Dermis microvascular lymphatic vessel endothelial cell (primary cell): Measurements from ENCODE around the gene KCTD15. TPM values are rescaled to one million over a fixed set of nuclear protein-coding genes. Genes with fewer than 3 reads are reported as not detected.

Experiments
- DNase-seq, 2 donors: peaks; one replicate each; pipeline versions ENCODE4 v3.0.0 to v3.0.0-alpha.2; 2010; ENCODE audit warnings: low read depth in 2 of 2
- total RNA-seq: library from RNA; depleted of rRNA; stranded (reverse); fragments of >200 nt; gene quantifications from 2 replicates; pipeline ENCODE4 v1.2.1, GENCODE V29; 2014

KCTD15 gene
- total RNA-seq, 1 donor from 2014 or later: 34.5 TPM

DNA sequence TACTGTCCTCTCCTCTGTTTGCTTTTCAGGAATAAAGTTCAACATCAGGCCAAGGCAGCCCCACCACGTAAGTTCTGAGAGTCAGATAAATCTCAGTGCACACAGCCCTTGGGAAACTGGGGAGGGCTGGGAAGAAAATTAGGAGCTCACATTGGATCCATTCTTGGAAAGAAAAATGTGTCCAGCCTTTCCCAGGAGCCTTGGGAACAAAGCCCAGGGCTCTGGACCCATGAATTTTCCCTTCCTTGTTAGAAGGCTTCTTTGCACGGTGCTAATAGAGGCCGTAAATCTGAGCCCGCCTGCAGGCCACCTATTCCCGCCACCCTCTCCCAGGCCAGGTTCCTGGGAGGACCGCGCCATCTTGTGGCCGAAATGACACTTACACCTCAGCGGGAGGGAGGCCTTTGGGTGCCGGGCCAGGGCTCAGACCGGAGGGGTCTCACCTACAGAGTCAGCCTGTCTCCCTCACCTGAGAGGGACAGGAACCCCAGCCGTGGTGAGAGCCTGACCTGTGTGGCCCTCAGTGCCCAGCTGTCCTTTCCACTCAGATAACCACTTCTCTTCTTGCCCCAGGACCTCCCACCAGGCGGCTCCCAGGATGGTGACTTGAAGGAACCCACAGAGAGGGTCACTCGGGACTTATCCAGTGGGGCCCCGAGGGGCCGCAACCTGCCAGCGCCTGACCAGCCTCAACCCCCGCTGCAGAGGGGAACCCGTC lies 25.1 kb upstream of the KCTD15 start:
- peak; percentile 32 to 64 for DNase-seq

GRCh38 chr19:33772102-33772857 lies 24.4 kb upstream of the KCTD15 start:
- no peak for DNase-seq

- DNase-seq: no peak
Observed at GRCh38 chr19:33772858-33773180, 23.9 kb upstream of the KCTD15 start.

DNA sequence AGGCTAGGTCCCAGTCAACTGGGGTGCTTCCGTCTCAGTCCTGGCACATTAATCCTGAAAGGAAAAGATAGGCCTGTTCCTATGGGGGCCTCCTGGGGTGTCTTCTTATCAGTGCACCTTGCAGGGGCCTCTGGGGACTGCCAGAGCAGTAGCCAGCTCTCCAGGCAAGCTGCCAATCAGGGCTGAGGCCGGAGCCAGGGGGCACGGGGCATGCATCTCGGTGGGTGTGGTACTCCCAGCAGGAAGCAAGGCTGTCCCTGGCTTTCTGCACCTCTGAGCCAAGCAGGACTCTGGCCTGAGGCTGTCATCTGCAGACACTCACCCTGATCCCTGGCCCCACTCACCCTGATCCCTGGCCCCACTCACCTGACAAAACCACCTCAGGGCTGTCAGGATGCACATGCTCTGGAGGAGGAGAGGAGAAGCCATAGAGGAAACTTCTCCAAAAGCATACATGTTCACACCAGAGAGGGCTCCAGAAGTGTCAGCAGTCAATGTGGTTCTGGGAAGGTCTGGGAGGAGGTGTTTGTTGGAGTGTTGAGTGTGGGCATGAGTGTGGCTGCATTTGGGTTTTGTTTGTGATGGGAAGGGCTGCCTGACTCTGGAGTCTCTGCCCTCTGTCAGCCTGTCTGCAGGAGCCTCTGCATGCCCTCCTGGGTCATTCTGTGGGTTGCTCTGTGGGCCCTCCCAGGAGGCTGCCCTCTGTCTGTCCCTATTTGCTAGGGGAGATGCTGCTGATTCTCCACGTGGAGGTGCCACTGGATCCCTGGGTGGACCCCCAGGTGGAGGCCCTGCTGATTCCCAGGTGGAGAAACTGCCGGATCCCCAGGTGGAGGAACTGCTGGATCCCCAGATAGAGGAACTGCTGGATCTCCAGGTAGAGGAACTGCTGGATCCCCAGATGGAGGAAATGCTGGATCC lies 22.7 kb upstream of the KCTD15 start:
- no peak for DNase-seq

- DNase-seq: no peak
Observed at GRCh38 chr19:33774751-33775150, 21.9 kb upstream of the KCTD15 start.

DNA sequence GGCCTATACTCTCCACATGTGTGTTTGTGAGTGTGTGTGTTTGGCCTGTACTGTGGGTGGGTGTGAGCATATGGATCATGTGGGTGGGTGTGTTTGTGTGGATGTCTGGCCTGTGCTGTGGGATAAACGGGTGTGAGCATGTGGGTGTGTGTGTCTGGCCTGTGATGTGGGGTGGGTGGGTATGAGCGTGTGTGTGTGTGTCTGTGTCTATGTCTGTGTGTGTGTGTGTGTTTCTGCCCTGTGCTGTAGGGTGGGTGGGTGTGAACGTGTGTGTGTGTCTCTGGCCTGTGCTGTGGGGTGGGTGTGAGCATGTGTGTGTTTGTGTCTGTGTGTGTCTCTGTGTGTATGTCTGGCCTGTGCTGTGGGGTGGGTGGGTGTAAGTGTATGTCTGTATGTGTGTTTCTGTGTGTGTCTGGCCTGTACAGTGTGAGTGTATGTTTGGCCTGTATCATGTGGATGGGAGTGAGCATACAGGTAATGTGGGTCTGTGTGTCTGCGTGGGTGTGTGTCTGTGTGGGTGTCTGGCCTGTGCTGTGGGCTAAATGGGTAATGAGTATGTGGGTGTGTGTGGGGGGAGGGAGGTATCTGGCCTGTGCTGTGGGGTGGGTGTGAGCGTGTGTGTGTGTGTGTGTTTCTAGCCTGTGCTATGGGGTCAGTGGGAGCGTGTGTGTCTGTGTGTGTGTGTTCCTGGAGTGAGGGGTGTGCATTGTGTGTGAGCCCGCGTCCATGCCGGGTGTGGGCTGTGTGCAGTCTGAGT lies 20.8 kb upstream of the KCTD15 start:
- DNase-seq: no peak

DNA sequence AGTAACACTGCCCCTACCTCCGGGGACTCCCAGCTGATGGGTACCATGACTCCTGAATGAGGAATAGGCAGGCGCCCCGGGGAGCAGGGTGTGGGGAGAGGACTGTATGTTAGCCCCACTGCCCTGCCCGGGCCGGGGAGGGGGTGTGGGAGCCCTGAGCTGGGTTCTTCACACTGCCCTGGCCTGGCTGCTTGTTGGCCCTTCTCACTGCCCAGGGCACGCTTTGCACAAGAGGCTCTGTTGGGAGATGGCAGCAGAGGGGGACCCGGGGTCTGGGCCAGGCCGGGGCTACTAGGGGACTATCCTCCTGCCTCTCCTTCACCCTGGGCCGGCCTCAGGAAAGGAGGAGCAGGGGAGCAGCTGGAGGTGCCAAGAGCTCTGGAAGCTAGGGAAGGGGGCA lies 19.3 kb upstream of the KCTD15 start:
- DNase-seq: no peak

DNA sequence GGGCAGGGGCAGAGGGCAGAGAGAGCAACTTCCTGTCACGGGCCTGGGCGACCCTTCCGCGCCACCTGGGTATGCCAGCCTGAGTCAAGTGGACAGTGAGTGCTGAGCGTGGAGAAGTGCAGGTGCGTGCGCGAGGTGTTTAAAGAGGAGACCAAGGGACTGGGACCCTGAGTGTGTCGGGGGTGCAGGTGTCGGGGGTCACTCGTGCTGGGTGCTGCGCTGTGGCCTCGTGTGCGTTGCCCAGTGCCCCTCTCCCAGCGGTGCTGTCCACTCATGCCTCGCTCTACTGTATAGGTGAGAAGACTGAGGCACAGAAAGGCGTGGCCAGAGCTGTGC lies 18.9 kb upstream of the KCTD15 start:
- DNase-seq: no peak

GRCh38 chr19:33778089-33778791 lies 18.4 kb upstream of the KCTD15 start:
- DNase-seq: peak; percentile 44 to 76

- no peak for DNase-seq
Observed at GRCh38 chr19:33779849-33780248, 16.8 kb upstream of the KCTD15 start.

DNA sequence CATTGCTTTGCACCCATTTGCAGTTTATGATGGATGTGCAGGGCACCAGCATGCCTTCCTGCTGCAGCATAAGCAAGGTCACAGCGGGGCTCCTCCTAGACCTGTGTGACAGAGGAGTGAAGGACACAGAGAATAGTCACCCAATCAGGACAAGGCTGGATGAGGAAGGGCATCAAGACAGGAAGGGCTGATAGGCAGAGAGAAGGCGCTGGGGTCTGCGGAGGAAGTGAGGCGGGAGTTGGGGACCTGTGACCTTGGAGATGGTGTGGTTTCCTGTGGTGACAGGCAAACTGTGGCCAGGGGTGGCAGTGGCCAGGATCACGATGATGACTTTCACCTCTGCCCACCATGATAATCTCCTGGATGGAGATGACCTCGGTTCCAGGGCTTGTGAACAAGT lies 16.4 kb upstream of the KCTD15 start:
- no peak for DNase-seq

DNA sequence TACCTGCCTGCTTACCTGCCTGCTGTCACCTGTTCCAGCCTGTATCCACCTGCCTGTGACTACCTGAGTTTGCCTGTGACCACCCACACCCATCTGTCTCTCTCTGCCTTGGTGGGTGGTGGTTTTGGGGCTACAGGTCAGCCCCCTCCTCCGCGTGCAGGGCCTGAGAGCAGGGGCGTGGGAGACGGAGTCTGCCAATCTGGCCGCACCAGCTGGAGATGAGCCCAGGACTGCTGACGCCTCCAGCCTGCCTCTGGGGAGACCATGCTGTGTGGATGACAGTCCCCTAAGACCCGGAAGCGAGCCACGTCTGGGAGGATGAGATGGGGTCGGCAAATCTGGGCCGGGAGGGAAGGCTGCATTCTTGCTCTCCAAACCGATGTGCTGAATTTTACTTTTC lies 15.9 kb upstream of the KCTD15 start:
- no peak for DNase-seq

DNA sequence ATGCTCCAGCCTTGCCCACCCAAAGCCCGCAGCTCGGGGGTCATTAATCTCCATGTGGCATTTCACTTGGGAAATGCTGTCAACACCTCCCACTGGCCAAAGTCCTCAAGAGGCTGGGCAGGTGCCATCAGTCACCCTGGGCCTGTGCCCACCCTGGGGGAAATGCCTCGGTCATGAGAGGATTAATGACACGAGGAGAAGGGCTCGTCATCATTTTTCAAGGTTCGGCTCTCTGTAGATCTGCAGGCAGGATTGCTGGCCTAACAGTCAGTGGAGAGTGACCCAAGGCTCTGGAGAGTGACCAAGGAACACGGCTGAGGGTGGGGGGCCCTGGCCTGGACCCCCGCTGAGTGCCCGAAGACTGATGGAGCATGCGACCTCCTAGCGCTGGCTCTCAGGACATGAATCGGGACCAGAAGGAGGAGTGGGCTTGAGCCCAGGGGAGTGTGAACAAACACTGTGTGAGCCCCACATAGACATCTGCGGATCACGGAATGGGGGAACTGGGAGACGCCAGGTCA lies 15.2 kb upstream of the KCTD15 start:
- no peak for DNase-seq

GRCh38 chr19:33781996-33782395 lies 14.7 kb upstream of the KCTD15 start:
- peak in 1 of 2 donors; percentile 45 for DNase-seq

- peak in 1 of 2 donors; percentile 11 for DNase-seq
Observed at GRCh38 chr19:33784432-33784831, 12.2 kb upstream of the KCTD15 start.

DNA sequence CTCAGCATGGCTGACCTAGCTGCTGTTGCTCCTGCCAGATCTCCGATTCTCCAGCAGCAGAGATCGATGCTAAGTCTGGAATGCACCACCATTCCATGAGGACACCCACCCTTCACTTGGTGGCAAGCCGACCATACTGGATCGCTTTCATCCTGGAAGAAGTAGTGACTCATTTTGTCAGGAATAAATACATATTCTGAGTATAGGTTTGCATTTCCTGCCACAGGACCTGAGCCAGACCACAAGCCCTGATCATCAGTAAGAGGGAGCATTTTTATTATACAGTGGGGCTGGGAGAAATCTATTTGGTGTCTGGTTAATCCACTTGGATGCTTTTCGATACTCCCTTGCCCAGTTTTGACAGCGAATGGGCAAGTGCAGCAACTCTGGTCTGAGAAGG lies 10.9 kb upstream of the KCTD15 start:
- DNase-seq: peak in 1 of 2 donors; percentile 28

- DNase-seq: no peak
Observed at GRCh38 chr19:33788676-33789075, 8.0 kb upstream of the KCTD15 start.

- no peak for DNase-seq
Observed at GRCh38 chr19:33789344-33789743, 7.3 kb upstream of the KCTD15 start.

DNA sequence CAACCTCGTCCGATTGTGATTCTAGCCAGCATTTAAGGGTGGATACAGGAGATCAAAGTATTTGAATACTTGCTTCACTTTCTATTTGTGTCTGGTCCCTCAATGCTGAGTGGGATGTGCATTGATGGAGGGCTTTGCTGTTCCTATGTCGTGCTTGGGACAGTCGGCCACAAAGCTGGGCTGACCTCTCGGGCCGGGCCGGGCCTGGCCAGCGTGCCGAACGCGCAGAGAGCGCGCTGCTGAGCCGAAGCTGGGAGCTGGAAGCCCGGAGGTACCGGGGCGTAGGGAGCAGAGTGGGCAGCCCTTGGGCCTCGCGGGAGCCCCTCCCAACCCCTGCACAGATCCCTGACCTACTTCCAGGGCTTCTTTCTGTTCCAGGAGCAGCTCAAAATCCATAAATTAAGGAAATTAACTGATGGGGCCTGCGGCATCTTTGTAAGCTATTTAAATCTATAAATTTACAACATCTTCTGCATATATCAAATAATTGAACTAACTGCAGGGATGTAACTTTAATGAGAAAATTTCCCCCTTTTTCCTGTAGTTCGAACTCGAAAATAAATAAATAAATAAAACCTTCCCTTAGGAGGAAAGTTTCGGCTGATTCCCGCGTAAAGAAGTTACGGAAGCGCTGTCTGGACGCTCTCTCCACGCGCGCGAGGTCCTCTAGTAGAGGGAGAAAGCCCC lies 1.8 kb upstream of the KCTD15 start:
- no peak for DNase-seq
